ENCODE data around the gene COL23A1.

COL23A1 gene

DNA sequence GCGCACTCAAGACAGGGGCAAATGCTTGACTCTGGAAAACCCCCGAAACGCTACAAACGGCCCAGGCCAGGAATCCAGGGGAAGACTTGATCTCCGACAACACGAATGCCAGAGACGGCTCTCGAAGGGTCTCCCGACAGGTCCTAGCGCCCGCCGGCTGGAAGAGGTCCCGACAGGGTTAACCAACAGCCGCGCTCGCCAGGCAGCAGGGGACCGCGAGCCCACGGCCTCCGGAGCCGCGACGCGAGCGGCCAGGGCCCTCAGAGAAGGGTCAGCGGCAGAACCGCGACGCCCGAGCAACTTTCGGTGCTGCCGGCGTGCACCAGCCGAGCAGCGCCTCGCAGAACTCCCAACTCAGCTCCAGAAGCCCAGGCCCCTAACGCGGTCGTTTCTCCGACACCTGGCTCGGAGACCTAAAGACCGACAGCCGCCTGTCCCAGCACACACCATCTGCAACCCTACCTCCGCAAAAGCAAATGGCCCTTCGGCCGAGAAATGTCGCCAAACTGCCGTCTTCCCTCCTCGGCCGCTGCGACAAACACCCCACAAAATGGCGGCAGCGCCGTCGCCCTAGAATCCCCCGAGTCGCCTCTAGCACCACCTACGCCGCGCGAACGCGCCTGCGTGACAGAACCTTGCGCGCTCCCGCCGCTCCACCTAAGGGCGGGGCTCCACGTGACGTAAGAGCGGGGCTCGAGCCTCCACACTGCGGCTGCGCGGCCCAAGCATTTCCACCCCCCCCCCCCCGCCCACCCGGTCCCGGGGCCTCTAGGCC is 36.5 kb upstream of the COL23A1 start, which contains the start of gene CLK4:
TSS of gene CLK4 (minus strand) at position 567 of the 775 bp plus-strand sequence. CDS start 3,634 bp downstream, outside the sequence.
- TF ChIP-seq, protein P1, sequence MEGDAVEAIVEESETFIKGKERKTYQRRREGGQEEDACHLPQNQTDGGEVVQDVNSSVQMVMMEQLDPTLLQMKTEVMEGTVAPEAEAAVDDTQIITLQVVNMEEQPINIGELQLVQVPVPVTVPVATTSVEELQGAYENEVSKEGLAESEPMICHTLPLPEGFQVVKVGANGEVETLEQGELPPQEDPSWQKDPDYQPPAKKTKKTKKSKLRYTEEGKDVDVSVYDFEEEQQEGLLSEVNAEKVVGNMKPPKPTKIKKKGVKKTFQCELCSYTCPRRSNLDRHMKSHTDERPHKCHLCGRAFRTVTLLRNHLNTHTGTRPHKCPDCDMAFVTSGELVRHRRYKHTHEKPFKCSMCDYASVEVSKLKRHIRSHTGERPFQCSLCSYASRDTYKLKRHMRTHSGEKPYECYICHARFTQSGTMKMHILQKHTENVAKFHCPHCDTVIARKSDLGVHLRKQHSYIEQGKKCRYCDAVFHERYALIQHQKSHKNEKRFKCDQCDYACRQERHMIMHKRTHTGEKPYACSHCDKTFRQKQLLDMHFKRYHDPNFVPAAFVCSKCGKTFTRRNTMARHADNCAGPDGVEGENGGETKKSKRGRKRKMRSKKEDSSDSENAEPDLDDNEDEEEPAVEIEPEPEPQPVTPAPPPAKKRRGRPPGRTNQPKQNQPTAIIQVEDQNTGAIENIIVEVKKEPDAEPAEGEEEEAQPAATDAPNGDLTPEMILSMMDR (IDR thresholded peaks at IDR 0.05; ENCODE audit: low read depth, low read length, missing control alignments), result no peak
- peak; percentile 83 for DNase-seq (ENCODE audit: low read depth)

DNA sequence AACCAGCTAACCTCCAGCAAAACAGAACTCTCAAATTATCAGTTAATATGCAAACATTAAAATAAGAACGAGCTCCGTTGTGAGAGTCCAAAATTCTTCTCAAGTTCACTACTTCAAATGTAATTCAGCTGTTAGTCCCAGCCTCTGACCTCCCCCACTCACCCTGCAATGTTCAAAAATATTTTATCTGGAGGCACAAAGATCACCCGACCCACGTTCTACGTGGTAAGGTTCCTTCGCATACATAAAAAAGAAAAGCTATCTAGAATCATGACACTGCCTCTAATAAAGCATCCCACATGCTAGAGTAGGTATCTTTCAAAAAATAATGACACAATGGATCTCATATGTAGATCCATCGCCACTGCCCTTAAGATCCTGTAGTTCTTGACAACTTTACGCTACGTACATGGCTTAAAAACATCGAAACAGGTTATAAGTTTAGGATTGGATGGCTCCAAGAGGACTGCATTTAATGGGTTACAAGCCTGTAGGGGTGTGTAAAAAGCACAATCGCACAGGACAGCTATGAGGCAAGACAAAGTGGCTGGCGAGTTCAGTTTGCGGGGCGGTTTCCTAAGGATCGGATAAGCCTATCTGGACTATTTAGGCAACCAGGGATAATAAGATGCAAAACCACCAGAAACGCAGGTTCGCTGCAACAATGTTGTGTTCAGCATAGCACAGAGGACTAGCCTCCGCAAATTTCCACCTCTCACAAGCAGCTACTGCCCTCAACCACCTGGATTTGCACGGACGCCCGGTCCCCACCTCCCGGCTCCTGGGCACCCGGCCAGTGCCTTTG is 35.7 kb upstream of the COL23A1 start:
- TF ChIP-seq, protein P1 (IDR thresholded peaks at IDR 0.05; ENCODE audit: low read depth, low read length, missing control alignments), result no peak
- peak; percentile 3 for DNase-seq (ENCODE audit: low read depth)
- H3K4me3 ChIP-seq (ENCODE audit: low read depth, low read length), result peak overlapping the region; percentile 90

More for the DNA sequence above, 36.5 kb upstream of the COL23A1 start, which contains the start of gene CLK4:
- H3K4me3 ChIP-seq (ENCODE audit: low read depth, low read length), result peak within 1 kb of the TSS; percentile 90

DNA sequence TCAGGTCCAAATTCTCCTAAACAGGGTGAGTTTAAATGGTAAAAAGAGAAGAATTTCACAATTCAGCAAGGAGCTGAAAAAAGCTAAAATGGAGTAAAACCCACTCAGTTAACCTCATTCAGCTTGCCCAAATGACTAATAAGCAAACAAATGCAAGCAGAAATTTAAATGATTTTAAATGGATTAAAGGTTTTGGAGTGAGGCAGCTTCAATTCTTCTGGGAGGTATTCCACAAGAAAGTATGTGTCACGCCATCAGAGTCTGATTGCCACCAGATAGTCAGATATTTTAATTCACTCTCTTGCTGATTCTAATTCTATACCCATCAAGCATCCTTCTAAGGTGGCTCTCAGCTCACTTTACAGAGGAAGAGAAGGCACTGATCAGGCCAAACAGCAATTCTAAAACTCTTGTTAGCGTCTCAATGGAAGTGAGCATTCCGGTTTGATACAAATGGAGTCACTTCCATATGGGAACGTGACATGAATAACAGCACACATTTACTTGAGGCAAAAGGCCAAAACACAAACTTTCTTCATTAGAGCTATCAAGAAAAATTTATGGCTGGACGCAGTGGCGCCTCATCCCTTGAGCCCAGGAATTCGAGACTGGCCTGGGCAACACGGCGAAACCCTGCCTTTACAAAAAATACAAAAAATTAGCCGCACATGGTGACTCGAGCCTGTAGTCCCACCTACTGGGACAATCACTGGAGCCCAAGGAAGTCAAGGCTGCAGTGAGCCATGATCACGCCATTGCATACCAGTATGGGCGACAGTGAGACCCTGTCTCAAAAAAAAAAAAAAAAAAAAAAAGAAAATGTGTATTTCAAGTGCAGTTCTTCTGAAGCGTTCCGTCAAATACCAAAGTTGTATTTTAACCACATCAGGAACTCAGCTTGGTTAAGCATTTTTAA is 34.7 kb upstream of the COL23A1 start:
- DNase-seq (ENCODE audit: low read depth), result no peak
- H3K4me3 ChIP-seq (ENCODE audit: low read depth, low read length), result peak overlapping the region; percentile 90

DNA sequence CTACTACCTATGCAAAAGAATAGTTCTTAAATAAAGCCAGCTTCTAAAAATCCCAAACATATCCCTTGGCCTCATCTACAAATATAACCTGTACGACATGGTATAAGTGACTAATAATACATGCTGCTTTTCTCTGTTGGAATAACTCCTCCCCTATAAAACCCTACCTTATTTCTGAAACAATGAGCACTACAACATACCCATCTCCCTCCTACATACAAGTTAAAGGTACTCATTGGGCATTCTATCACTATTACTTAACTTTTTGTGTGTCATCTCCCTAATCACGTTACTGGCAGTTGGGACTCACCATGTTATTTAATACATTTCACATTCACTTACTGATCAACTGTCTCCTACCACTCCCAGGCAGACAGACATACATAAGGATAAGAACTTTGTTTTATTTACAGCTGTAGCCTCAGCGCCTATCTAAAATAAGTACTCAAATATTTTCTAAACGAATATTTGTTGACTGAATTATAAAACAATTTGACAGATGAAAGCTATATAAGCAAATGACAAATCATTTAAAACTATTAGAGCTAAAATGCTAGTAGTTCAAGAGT is 32.6 kb upstream of the COL23A1 start:
- TF ChIP-seq, protein P1 (IDR thresholded peaks at IDR 0.05; ENCODE audit: low read depth, low read length, missing control alignments), result no peak
- DNase-seq (ENCODE audit: low read depth), result no peak
- H3K4me3 ChIP-seq (ENCODE audit: low read depth, low read length), result no peak overlapping the region

More for the DNA sequence above, 34.7 kb upstream of the COL23A1 start:
- TF ChIP-seq, protein P1 (IDR thresholded peaks at IDR 0.05; ENCODE audit: low read depth, low read length, missing control alignments), result no peak

DNA sequence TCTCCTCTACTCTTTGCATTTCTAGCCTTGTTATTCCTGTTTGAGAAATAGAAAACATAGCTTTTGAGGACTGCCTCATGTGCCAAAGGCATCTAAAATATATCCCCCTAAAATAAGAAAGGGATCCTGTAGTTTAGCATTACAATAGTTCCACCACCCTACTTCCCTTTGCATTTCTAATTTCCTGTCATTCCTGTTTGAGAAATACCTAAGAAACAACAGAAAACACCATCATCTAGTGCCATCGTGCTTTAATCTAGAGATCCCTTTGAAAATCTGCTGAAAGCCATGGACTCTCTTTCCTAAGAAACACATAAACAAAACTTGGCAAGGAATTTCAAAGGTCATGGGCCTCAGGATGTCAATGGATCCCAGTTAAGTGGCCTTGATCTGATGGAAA is 29.2 kb upstream of the COL23A1 start:
- no peak overlapping the region for H3K4me3 ChIP-seq (ENCODE audit: low read depth, low read length)
- DNase-seq (ENCODE audit: low read depth), result no peak
- TF ChIP-seq, protein P1 (IDR thresholded peaks at IDR 0.05; ENCODE audit: low read depth, low read length, missing control alignments), result no peak

DNA sequence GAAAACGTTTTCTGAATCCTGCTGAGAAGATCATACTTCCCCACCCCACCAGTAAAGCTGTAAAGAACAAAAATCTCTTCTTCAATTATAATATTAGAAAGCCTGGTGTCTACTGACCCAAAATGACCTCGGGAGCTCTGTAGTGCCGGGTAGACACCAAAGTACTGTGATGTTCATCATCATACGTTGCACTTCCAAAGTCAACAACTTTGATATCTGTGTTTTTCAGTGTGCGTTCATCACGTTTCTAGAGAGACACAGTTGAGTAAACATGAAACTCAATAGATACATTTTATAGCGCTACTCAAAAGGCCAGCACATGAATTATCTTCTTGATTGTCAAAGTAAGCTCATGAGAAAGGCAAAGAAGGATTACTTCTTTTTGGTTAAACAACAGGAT is 22.1 kb upstream of the COL23A1 start:
- no peak for DNase-seq (ENCODE audit: low read depth)
- H3K4me3 ChIP-seq (ENCODE audit: low read depth, low read length), result no peak overlapping the region
- TF ChIP-seq, protein P1 (IDR thresholded peaks at IDR 0.05; ENCODE audit: low read depth, low read length, missing control alignments), result no peak
